ENCODE measurements around the gene ENOX2. TPM values are rescaled to one million over a fixed set of nuclear protein-coding genes. Genes with fewer than 3 reads are reported as not detected.

The ENOX2 gene
- total and polyA plus RNA-seq, 9 donors = 6.5 to 20.8 (median 16.3) TPM

DNA sequence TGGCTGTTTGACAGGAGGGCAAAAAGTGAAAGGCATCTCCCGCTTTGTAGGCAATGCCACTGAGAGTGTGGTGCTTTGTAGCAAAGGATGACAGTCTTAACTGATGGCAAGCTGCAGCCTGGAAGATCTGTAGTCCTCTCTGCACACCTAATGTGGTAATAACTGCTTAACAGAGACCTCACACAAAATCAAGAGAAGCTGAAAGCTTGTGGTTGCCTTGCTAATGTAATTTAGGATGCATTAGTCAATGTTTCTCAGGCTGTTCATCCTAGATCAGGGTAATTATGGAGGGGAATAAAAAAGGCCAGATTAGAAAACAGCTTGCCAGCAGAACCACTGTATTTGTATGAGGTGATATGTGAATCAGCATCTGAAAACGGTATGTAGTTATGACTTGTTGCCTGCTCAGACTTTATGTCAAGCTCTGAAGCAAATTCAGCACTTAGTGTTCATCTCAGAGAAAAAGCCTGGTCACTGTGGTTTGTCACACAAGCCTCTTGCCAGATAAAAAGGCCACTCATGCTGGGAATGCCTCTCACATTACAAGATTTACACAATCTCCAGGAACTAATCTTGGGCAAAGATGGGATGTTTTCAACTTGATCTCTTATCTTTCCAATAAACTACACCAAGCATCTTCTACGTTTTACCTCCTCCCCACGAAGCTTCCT lies 130.8 kb downstream of the ENOX2 start:
- no peaks in the 10 kb centered on the region for H3K36me3 ChIP-seq (ENCODE audit: control insufficient read depth, insufficient read depth, low read length)
- no peaks in the 10 kb centered on the region for H3K9me3 ChIP-seq (replicated peaks; ENCODE audit: control insufficient read depth, low read depth, low read length)
- H3K27ac ChIP-seq (ENCODE audit: low read length) = no peak overlapping the region
- 68% methylated on average over 2 of the region's 4 CpGs for WGBS (ENCODE audit: insufficient coverage)
- DNase-seq = no peak
- H3K4me1 ChIP-seq (ENCODE audit: control insufficient read depth, insufficient read depth, low read length) = no peaks in the 10 kb centered on the region
- peaks cover 6% of the 10 kb centered on the region for H3K27me3 ChIP-seq (ENCODE audit: control insufficient read depth, insufficient read depth, low read length)
- no peak overlapping the region for H3K4me3 ChIP-seq (ENCODE audit: low read length)

DNA sequence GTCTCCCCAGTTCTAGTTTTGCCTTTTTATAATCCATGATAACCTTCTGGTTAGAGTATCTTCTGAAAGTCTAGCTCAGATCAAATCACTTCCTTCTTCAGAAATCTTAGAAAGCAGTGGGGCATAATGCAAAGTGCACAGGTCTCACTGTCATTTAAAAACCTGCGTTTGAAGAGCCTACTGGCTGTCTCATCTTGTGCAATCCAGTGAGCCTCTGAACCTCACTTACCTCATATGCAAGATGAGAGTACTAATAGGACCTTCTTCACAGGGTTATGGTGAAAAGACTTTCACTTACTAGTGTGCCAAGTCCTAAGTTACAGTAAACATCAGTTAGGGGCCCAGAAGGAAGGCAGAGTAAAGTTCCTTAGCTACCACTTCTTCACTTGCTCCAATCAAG lies 131.4 kb downstream of the ENOX2 start:
- WGBS (ENCODE audit: insufficient coverage) = no CpG with 5 or more reads among the region's 1 CpG
- H3K9me3 ChIP-seq (replicated peaks; ENCODE audit: control insufficient read depth, low read depth, low read length) = no peaks in the 10 kb centered on the region
- H3K4me3 ChIP-seq (ENCODE audit: low read length) = no peak overlapping the region
- H3K4me1 ChIP-seq (ENCODE audit: control insufficient read depth, insufficient read depth, low read length) = no peaks in the 10 kb centered on the region
- H3K36me3 ChIP-seq (ENCODE audit: control insufficient read depth, insufficient read depth, low read length) = no peaks in the 10 kb centered on the region
- no peak overlapping the region for H3K27ac ChIP-seq (ENCODE audit: low read length)
- DNase-seq = no peak
- peaks cover 6% of the 10 kb centered on the region for H3K27me3 ChIP-seq (ENCODE audit: control insufficient read depth, insufficient read depth, low read length)

- 88% methylated on average over 1 of the region's 2 CpGs for WGBS (ENCODE audit: insufficient coverage)
- H3K36me3 ChIP-seq (ENCODE audit: control insufficient read depth, insufficient read depth, low read length) = no peaks in the 10 kb centered on the region
- H3K27me3 ChIP-seq (ENCODE audit: control insufficient read depth, insufficient read depth, low read length) = peaks cover 6% of the 10 kb centered on the region
Measured at GRCh38 chrX:130771230-130771629, 131.8 kb downstream of the ENOX2 start.

DNA sequence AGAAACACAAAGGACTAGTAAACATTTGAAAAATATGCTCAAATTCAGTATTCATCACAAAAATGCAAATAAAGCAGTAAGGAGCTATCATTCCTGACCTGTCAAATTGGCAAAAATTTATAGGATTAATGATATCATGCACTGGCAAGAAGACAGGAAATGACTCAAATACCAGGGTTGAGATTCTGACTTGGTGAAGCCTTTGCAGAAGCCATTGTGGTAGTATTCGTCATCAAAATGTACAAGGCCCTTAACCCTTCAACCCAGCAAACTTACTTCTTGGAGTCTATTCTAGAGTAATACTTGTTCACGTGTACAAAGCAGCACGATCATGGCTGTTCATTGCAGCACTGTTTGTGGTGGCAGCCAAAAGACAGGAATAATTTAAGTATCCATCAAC lies 132.4 kb downstream of the ENOX2 start:
- no peak overlapping the region for H3K27ac ChIP-seq (ENCODE audit: low read length)
- no peaks in the 10 kb centered on the region for H3K4me1 ChIP-seq (ENCODE audit: control insufficient read depth, insufficient read depth, low read length)
- H3K4me3 ChIP-seq (ENCODE audit: low read length) = no peak overlapping the region
- peaks cover 6% of the 10 kb centered on the region for H3K27me3 ChIP-seq (ENCODE audit: control insufficient read depth, insufficient read depth, low read length)
- DNase-seq = no peak
- no CpG with 5 or more reads among the region's 3 CpGs for WGBS (ENCODE audit: insufficient coverage)
- no peaks in the 10 kb centered on the region for H3K36me3 ChIP-seq (ENCODE audit: control insufficient read depth, insufficient read depth, low read length)
- H3K9me3 ChIP-seq (replicated peaks; ENCODE audit: control insufficient read depth, low read depth, low read length) = no peaks in the 10 kb centered on the region

More at GRCh38 chrX:130771230-130771629, 131.8 kb downstream of the ENOX2 start:
- Histone ChIP-seq H3K9me3 (replicated peaks; ENCODE audit: control insufficient read depth, low read depth, low read length) (no peaks in the 10 kb centered on the region), H3K4me3 (ENCODE audit: low read length) (no peak overlapping the region), H3K4me1 (ENCODE audit: control insufficient read depth, insufficient read depth, low read length) (no peaks in the 10 kb centered on the region), H3K27ac (ENCODE audit: low read length) (no peak overlapping the region)
- DNase-seq = no peak

DNA sequence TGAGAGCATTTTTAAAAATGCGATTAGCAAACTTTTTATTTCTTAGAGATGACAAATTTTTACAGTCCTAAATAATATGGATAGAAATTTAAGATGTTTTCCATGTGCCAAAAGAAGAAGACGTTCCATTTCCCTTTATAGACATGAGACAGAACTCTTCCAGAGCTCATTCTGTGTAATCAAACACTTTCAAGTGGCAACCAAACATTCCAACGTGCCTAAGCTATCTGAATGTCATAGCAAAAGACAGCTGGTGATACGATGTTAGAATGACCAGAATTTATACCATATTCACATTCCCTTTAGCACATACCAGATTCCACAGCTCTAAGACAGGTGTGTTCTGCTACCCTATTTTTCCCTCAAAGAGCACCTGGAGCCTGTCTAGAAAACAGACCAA lies 133.2 kb downstream of the ENOX2 start:
- DNase-seq = peak; percentile 6
- H3K4me3 ChIP-seq (ENCODE audit: low read length) = no peak overlapping the region
- H3K36me3 ChIP-seq (ENCODE audit: control insufficient read depth, insufficient read depth, low read length) = no peaks in the 10 kb centered on the region
- H3K27ac ChIP-seq (ENCODE audit: low read length) = peak overlapping the region; percentile 6
- H3K4me1 ChIP-seq (ENCODE audit: control insufficient read depth, insufficient read depth, low read length) = no peaks in the 10 kb centered on the region
- no peaks in the 10 kb centered on the region for H3K9me3 ChIP-seq (replicated peaks; ENCODE audit: control insufficient read depth, low read depth, low read length)
- H3K27me3 ChIP-seq (ENCODE audit: control insufficient read depth, insufficient read depth, low read length) = peaks cover 2% of the 10 kb centered on the region
- WGBS (ENCODE audit: insufficient coverage) = no CpG with 5 or more reads among the region's 4 CpGs

GRCh38 chrX:130758072-130758471 lies 144.9 kb downstream of the ENOX2 start:
- H3K4me3 ChIP-seq (ENCODE audit: low read length) = no peak overlapping the region
- no CpG with 5 or more reads among the region's 1 CpG for WGBS (ENCODE audit: insufficient coverage)
- no peak overlapping the region for H3K27ac ChIP-seq (ENCODE audit: low read length)
- no peaks in the 10 kb centered on the region for H3K27me3 ChIP-seq (ENCODE audit: control insufficient read depth, insufficient read depth, low read length)
- H3K4me1 ChIP-seq (ENCODE audit: control insufficient read depth, insufficient read depth, low read length) = no peaks in the 10 kb centered on the region
- H3K36me3 ChIP-seq (ENCODE audit: control insufficient read depth, insufficient read depth, low read length) = no peaks in the 10 kb centered on the region
- DNase-seq = no peak
- no peaks in the 10 kb centered on the region for H3K9me3 ChIP-seq (replicated peaks; ENCODE audit: control insufficient read depth, low read depth, low read length)

DNA sequence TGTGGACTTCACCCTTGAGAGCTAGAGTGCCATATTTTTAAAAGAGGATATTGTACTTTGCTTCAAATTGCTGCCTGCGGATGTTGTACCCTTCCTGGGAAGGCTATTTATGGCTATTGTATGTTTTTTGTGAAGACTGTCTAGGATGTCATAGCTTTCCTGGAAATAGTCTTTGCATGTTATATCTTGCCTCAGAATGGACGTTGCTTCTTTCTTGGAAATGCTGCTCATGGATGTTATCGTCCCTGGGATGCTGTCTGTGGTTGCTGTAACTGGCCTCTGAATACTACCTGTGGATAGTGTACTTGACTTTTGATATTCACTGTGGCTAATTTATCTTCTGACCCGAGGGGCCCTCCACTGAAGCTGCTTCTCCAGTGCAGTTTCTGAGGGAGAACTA lies 146.8 kb downstream of the ENOX2 start:
- H3K27ac ChIP-seq (ENCODE audit: low read length) = no peak overlapping the region
- H3K36me3 ChIP-seq (ENCODE audit: control insufficient read depth, insufficient read depth, low read length) = no peaks in the 10 kb centered on the region
- H3K4me1 ChIP-seq (ENCODE audit: control insufficient read depth, insufficient read depth, low read length) = no peaks in the 10 kb centered on the region
- H3K9me3 ChIP-seq (replicated peaks; ENCODE audit: control insufficient read depth, low read depth, low read length) = no peaks in the 10 kb centered on the region
- no peak overlapping the region for H3K4me3 ChIP-seq (ENCODE audit: low read length)
- WGBS (ENCODE audit: insufficient coverage) = 43% methylated on average over 3 of the region's 4 CpGs
- H3K27me3 ChIP-seq (ENCODE audit: control insufficient read depth, insufficient read depth, low read length) = no peaks in the 10 kb centered on the region
- no peak for DNase-seq

DNA sequence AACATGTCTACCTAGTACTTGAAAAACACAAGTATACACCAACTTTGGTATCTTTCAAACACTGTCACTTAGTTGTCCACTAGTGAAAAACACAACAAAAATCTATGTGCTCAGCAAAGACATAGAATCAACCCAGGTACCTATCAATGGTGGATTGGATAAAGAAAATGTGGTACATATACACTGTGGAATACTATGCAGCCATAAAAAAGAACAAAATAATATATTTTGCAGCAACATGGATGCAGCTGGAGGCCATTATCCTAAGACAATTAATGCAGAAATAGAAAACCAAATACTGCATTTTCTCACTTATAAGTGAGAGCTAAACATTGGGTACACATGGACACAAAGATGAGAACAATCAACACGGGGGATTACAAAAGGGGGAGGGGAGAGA lies 148.7 kb downstream of the ENOX2 start:
- DNase-seq = no peak

DNA sequence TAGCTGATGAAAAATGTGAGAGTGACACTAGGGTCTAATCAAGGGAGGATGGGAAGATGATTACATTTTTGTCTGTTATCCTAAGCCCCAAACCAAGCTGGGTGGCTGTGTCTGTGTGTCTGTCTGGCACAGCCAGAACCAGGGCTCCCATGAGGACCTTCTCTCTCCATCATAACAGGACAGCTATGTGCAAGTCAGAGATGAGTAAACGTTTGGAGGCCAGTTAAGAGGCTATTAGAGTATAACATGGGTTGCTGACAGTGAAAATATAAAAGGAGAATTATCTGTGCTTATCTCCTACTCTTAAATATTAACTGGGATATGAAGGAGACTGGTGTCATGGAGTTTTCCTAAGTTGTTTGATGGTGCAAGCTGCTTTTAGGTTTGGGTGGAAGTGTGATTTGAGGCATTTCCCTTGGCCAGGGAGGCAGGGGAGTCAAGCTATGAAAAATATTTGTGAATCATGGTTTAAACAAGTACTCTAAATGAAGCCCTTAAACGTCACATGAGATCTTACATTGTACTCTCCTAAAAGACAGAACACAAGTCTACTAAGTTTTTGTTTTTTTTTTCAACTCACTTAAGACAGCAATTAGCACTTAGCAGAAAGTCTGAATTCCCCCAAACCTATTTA lies 156.2 kb downstream of the ENOX2 start:
- no peak overlapping the region for H3K4me3 ChIP-seq (ENCODE audit: low read length)
- H3K27ac ChIP-seq (ENCODE audit: low read length) = no peak overlapping the region
- no peaks in the 10 kb centered on the region for H3K9me3 ChIP-seq (replicated peaks; ENCODE audit: control insufficient read depth, low read depth, low read length)
- no peak for DNase-seq
- WGBS (ENCODE audit: insufficient coverage) = no CpG with 5 or more reads among the region's 2 CpGs
- H3K4me1 ChIP-seq (ENCODE audit: control insufficient read depth, insufficient read depth, low read length) = no peaks in the 10 kb centered on the region
- H3K27me3 ChIP-seq (ENCODE audit: control insufficient read depth, insufficient read depth, low read length) = no peaks in the 10 kb centered on the region
- no peaks in the 10 kb centered on the region for H3K36me3 ChIP-seq (ENCODE audit: control insufficient read depth, insufficient read depth, low read length)

More for the DNA sequence above, 148.7 kb downstream of the ENOX2 start:
- H3K4me1 ChIP-seq (ENCODE audit: control insufficient read depth, insufficient read depth, low read length) = no peaks in the 10 kb centered on the region
- no peak overlapping the region for H3K27ac ChIP-seq (ENCODE audit: low read length)
- no peaks in the 10 kb centered on the region for H3K36me3 ChIP-seq (ENCODE audit: control insufficient read depth, insufficient read depth, low read length)
- no peaks in the 10 kb centered on the region for H3K9me3 ChIP-seq (replicated peaks; ENCODE audit: control insufficient read depth, low read depth, low read length)
- no peaks in the 10 kb centered on the region for H3K27me3 ChIP-seq (ENCODE audit: control insufficient read depth, insufficient read depth, low read length)
- WGBS (ENCODE audit: insufficient coverage) = no CpG with 5 or more reads among the region's 1 CpG
- no peak overlapping the region for H3K4me3 ChIP-seq (ENCODE audit: low read length)

- Histone ChIP-seq H3K27me3 (ENCODE audit: control insufficient read depth, insufficient read depth, low read length) (peaks cover 2% of the 10 kb centered on the region), H3K27ac (ENCODE audit: low read length) (no peak overlapping the region), H3K36me3 (ENCODE audit: control insufficient read depth, insufficient read depth, low read length) (no peaks in the 10 kb centered on the region), H3K4me3 (ENCODE audit: low read length) (no peak overlapping the region), H3K4me1 (ENCODE audit: control insufficient read depth, insufficient read depth, low read length) (no peaks in the 10 kb centered on the region), H3K9me3 (replicated peaks; ENCODE audit: control insufficient read depth, low read depth, low read length) (no peaks in the 10 kb centered on the region)
- 40% methylated on average over 2 of the region's 3 CpGs for WGBS (ENCODE audit: insufficient coverage)
- DNase-seq = no peak
Measured at GRCh38 chrX:130746077-130746476, 156.9 kb downstream of the ENOX2 start.

All from muscle of leg (tissue), 11 donors.